ENCODE measurements around the gene GLTP. TPM values are rescaled to one million over a fixed set of nuclear protein-coding genes. Genes with fewer than 3 reads are reported as not detected.
A peak's percentile ranks its signal among the peaks of the same experiment; 100 is the strongest.

The GLTP gene
- total and polyA plus RNA-seq, 2 of the 4 experiments (the other 2 are of a cell fraction) = 34.4 to 58.4 TPM

DNA sequence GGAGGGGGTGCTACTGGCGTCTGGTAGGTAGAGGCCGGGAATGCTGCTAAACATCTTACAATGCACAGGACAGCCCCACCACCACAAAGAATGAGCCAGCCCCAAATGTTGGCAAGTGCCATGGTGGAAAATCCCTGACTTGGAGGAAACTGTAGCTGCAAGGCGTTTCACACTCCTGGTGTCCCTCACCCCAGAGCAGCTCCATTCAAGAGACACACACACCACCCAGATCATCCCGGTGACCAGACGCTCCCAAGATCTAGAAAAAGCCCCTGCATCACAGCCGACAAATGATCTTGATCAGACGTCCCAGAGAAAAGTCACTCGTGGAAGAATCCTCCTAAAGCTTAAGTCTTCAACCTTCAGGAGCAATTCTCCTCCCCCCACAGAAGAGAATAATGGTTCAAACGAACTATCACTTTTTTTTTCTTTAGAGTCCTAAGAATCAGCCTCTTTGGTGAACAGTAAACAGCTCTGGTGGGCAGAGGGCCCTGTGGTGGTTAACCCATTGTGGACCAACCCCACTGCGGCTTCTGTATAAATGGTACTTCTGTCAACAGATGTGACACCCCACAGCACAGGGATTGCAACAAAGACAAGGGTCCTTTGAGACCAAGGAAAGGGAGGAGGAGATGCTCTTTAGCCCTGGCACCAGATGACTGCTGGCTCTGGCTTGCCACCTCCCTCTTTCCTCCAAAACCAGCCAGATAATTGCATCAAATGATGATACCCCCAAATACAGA, 2.7 kb downstream of the GLTP start:
- H3K18ac ChIP-seq (ENCODE audit: low read depth, low read length) = no peak overlapping the region
- no peak overlapping the region for H2AFZ ChIP-seq (replicated peaks; ENCODE audit: low read length, poor library complexity)
- ATAC-seq (ENCODE audit: low read depth) (no peak), DNase-seq (no peak)
- ChIA-PET POLR2A (ENCODE audit: unreplicated experiment) (no interaction called here), CTCF (interaction anchor here (0.7 kb wide), 1 partner anchor 25 kb away, joined by 3 read pairs; no protein-coding TSS in a partner anchor)
- no peak overlapping the region for H2BK20ac ChIP-seq (ENCODE audit: low read depth, low read length)
- H3K9ac ChIP-seq (ENCODE audit: low read depth, low read length) = no peak overlapping the region
- dilution Hi-C loops (cut with HindIII; ENCODE audit: low sequenced_read_pairs, unreplicated experiment) = no loop called here
- H4K8ac ChIP-seq (ENCODE audit: low read depth in 2 of 2, low read length in 2 of 2) = no peak overlapping the region
- H3K27me3 ChIP-seq (ENCODE audit: control insufficient read depth, insufficient read depth, low read length) = no peaks in the 10 kb centered on the region
- no peak overlapping the region for H4K5ac ChIP-seq (ENCODE audit: low read depth, low read length)
- no peak overlapping the region for H3K4me3 ChIP-seq (ENCODE audit: insufficient read depth, low read depth, low read length)
- H3K27ac ChIP-seq (ENCODE audit: insufficient read depth, low read length) = no peak overlapping the region
- H3K4ac ChIP-seq (ENCODE audit: low read depth, low read length) = no peak overlapping the region
- H3K36me3 ChIP-seq (ENCODE audit: control insufficient read depth, insufficient read depth, low read length) = no peaks in the 10 kb centered on the region
- WGBS, 2 experiments (ENCODE audit: extremely low coverage in 2 of 2, insufficient read length in 1 of 2) = 56% methylated on average over 3 of the region's 10 CpGs; no CpG with 5 or more reads in 1 of the 2 experiments
- TF ChIP-seq MXI1 (IDR thresholded peaks at IDR 0.05; ENCODE audit: borderline replicate concordance, low read depth, low read length) (no peak), RCOR1 (IDR thresholded peaks at IDR 0.05; ENCODE audit: insufficient replicate concordance, low read length) (no peak), FOS (IDR thresholded peaks at IDR 0.05; ENCODE audit: low read depth, low read length) (no peak), MAZ (IDR thresholded peaks at IDR 0.05; ENCODE audit: borderline replicate concordance, low read depth, low read length) (no peak), SMC3 (IDR thresholded peaks at IDR 0.05; ENCODE audit: low read depth, low read length) (no peak), RFX5 (IDR thresholded peaks at IDR 0.05; ENCODE audit: low read depth, low read length) (no peak), RAD21 (IDR thresholded peaks at IDR 0.05; ENCODE audit: low read length) (no peak)
- H3K79me1 ChIP-seq (ENCODE audit: low read depth in 1 of 2, low read length in 2 of 2) = peaks cover 35 to 66% of the 10 kb centered on the region in 2 experiments
- H3K4me2 ChIP-seq (ENCODE audit: low read depth, low read length) = no peak overlapping the region
- no peak overlapping the region for H2AK9ac ChIP-seq (replicated peaks; ENCODE audit: low read depth, low read length, poor library complexity)
- H2BK5ac ChIP-seq (ENCODE audit: low read depth, low read length, poor library complexity, severe bottlenecking) = no peak overlapping the region
- H2AK5ac ChIP-seq (ENCODE audit: low read depth, low read length) = no peak overlapping the region
- H3K23ac ChIP-seq (ENCODE audit: low read depth, low read length) = 0 out of 2 replicates have a peak overlapping the region, but pooled peaks have one; percentile 14
- no peaks in the 10 kb centered on the region for H3K9me3 ChIP-seq (ENCODE audit: control insufficient read depth, insufficient read depth, low read length)
- H2BK15ac ChIP-seq (ENCODE audit: low read depth, low read length) = no peak overlapping the region
- no peak overlapping the region for H2BK120ac ChIP-seq (ENCODE audit: low read depth, low read length)
- intact Hi-C loops (cut with micrococcal nuclease) = no loop called here
- H3K56ac ChIP-seq (ENCODE audit: extremely low read depth, insufficient read depth, low read length) = no peak overlapping the region
- H4K20me1 ChIP-seq (ENCODE audit: insufficient read depth, low read length) = peaks cover 34% of the 10 kb centered on the region
- H4K91ac ChIP-seq (ENCODE audit: insufficient read depth, low read depth, low read length) = no peak overlapping the region
- peaks cover 24% of the 10 kb centered on the region for H3K9me1 ChIP-seq (ENCODE audit: insufficient read depth, low read length)
- H3K4me1 ChIP-seq (ENCODE audit: control insufficient read depth, insufficient read depth, low read length) = peaks cover 10% of the 10 kb centered on the region
- in situ Hi-C loops (cut with MboI; ENCODE audit: low sequenced_read_pairs) = no loop called here
- no peak overlapping the region for H3K14ac ChIP-seq (replicated peaks; ENCODE audit: low read depth, low read length)
- BruUV-seq (replicated peaks) = no TSS peak
